ENCODE data around the gene C20orf204. TPM values are rescaled to one million over a fixed set of nuclear protein-coding genes. Genes with fewer than 3 reads are reported as not detected.

C20orf204 gene
- total RNA-seq, 3 donors from 2014 or later (not counting 1 experiment from before 2014, with no cell fraction given) = 4.3 to 5.5 (median 5.3) TPM

DNA sequence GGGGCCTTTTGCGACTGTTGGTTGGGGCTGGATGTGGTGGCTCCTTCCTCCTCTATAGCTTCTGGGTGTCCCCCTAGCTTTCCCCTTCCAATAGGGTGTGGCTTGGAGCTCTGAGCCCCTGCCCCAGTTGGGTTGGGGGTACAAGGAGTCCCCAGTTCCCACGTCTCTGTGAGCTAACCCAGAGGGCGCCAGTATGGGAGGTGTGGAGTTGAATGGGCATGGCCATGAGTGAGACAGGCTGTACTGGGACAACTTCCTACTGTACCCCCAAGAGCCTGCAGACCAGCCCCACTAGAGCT lies 1.2 kb downstream of the C20orf204 start:
- Histone ChIP-seq H3K4me3 (ENCODE audit: low read length) (no peak overlapping the region), H3K27ac (ENCODE audit: low read length) (no peak overlapping the region), H3K9me3 (ENCODE audit: control insufficient read depth, insufficient read depth, low read length) (no peaks in the 10 kb centered on the region), H3K4me1 (ENCODE audit: control insufficient read depth, insufficient read depth, low read length) (peaks cover 70% of the 10 kb centered on the region), H3K27me3 (ENCODE audit: control insufficient read depth, insufficient read depth, low read length) (peaks cover 36% of the 10 kb centered on the region), H3K36me3 (ENCODE audit: control insufficient read depth, insufficient read depth, low read length) (peaks cover 11% of the 10 kb centered on the region)
- Mint-ChIP-seq H3K4me3 (no peak overlapping the region), H3K27me3 (ENCODE audit: low read depth in 2 of 2) (peaks cover 7 to 17% of the 10 kb centered on the region in 2 donors), H3K9me3 (no peaks in the 10 kb centered on the region), H3K36me3 (no peaks in the 10 kb centered on the region), H3K4me1 (peaks cover 5 to 13% of the 10 kb centered on the region in 2 donors), H3K27ac (no peak overlapping the region)
- no peak for ATAC-seq
- no peak for DNase-seq
- TF ChIP-seq, protein P1, sequence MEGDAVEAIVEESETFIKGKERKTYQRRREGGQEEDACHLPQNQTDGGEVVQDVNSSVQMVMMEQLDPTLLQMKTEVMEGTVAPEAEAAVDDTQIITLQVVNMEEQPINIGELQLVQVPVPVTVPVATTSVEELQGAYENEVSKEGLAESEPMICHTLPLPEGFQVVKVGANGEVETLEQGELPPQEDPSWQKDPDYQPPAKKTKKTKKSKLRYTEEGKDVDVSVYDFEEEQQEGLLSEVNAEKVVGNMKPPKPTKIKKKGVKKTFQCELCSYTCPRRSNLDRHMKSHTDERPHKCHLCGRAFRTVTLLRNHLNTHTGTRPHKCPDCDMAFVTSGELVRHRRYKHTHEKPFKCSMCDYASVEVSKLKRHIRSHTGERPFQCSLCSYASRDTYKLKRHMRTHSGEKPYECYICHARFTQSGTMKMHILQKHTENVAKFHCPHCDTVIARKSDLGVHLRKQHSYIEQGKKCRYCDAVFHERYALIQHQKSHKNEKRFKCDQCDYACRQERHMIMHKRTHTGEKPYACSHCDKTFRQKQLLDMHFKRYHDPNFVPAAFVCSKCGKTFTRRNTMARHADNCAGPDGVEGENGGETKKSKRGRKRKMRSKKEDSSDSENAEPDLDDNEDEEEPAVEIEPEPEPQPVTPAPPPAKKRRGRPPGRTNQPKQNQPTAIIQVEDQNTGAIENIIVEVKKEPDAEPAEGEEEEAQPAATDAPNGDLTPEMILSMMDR (IDR thresholded peaks at IDR 0.05) = no peak
- WGBS (ENCODE audit: insufficient coverage) = 60% methylated on average over 3 of the region's 3 CpGs
- intact Hi-C loops (cut with micrococcal nuclease) = loop anchor here (5.0 kb wide), 1 partner anchor 125 kb away; no protein-coding TSS in a partner anchor

- DNase-seq = peak in 1 of 2 donors; percentile 34
- H3K36me3 ChIP-seq (ENCODE audit: control insufficient read depth, insufficient read depth, low read length) = peaks cover 7% of the 10 kb centered on the region
- H3K4me3 ChIP-seq (ENCODE audit: low read length) = no peak overlapping the region
Observed at GRCh38 chr20:64037498-64038213, 1.7 kb downstream of the C20orf204 start.

GRCh38 chr20:64038224-64038564 lies 2.2 kb downstream of the C20orf204 start:
- ATAC-seq (peak; percentile 4 to 8 (median 8)), DNase-seq (no peak)
- no peaks in the 10 kb centered on the region for H3K9me3 Mint-ChIP-seq
- H3K4me3 ChIP-seq (ENCODE audit: low read length) = no peak overlapping the region
- H3K4me1 Mint-ChIP-seq = peaks cover 5 to 15% of the 10 kb centered on the region in 2 donors
- H3K27ac ChIP-seq (ENCODE audit: low read length) = no peak overlapping the region
- TF ChIP-seq, protein P1 (IDR thresholded peaks at IDR 0.05) = no peak
- H3K27ac Mint-ChIP-seq = no peak overlapping the region
- no peaks in the 10 kb centered on the region for H3K36me3 Mint-ChIP-seq
- peaks cover 3% of the 10 kb centered on the region for H3K36me3 ChIP-seq (ENCODE audit: control insufficient read depth, insufficient read depth, low read length)
- H3K4me3 Mint-ChIP-seq = no peak overlapping the region
- WGBS (ENCODE audit: insufficient coverage) = 2% methylated on average over 29 of the region's 30 CpGs
- H3K27me3 ChIP-seq (ENCODE audit: control insufficient read depth, insufficient read depth, low read length) = peaks cover 36% of the 10 kb centered on the region
- H3K4me1 ChIP-seq (ENCODE audit: control insufficient read depth, insufficient read depth, low read length) = peaks cover 73% of the 10 kb centered on the region
- intact Hi-C loops (cut with micrococcal nuclease) = loop anchor here (5.0 kb wide), 1 partner anchor 126 kb away; no protein-coding TSS in a partner anchor
- H3K27me3 Mint-ChIP-seq (ENCODE audit: low read depth in 2 of 2) = peaks cover 7 to 17% of the 10 kb centered on the region in 2 donors
- H3K9me3 ChIP-seq (ENCODE audit: control insufficient read depth, insufficient read depth, low read length) = no peaks in the 10 kb centered on the region

More at GRCh38 chr20:64037498-64038213, 1.7 kb downstream of the C20orf204 start:
- Histone ChIP-seq H3K9me3 (ENCODE audit: control insufficient read depth, insufficient read depth, low read length) (no peaks in the 10 kb centered on the region), H3K4me1 (ENCODE audit: control insufficient read depth, insufficient read depth, low read length) (peaks cover 73% of the 10 kb centered on the region), H3K27me3 (ENCODE audit: control insufficient read depth, insufficient read depth, low read length) (peaks cover 36% of the 10 kb centered on the region), H3K27ac (ENCODE audit: low read length) (no peak overlapping the region)
- no peak for ATAC-seq
- Mint-ChIP-seq H3K36me3 (no peaks in the 10 kb centered on the region), H3K27ac (no peak overlapping the region), H3K4me1 (peaks cover 5 to 15% of the 10 kb centered on the region in 2 donors), H3K4me3 (peak overlapping the region; percentile 68), H3K9me3 (no peaks in the 10 kb centered on the region), H3K27me3 (ENCODE audit: low read depth in 2 of 2) (peaks cover 7 to 17% of the 10 kb centered on the region in 2 donors)
- intact Hi-C loops (cut with micrococcal nuclease) = loop anchor here (5.0 kb wide), 1 partner anchor 125 kb away; no protein-coding TSS in a partner anchor
- WGBS (ENCODE audit: insufficient coverage) = 21% methylated on average over 36 of the region's 36 CpGs
- TF ChIP-seq, protein P1 (IDR thresholded peaks at IDR 0.05) = no peak
